Bronchial epithelial cell (primary cell): Measurements from ENCODE around the gene RALY. TPM values are rescaled to one million over a fixed set of nuclear protein-coding genes. Genes with fewer than 3 reads are reported as not detected.

Experiments
- DNase-seq: peaks from one replicate; pipeline ENCODE4 v3.0.0-alpha.2; 2010; ENCODE audit warnings: low read depth
- FAIRE-seq: peaks from 2 replicates; lab custom pipeline; 2011; peaks lifted over from hg19 to GRCh38; lab: Jason Lieb, UNC
- H3K27me3 ChIP-seq: 2 replicates; pipeline ENCODE4 v1.5.1; 2011; ENCODE audit warnings: low read length; ENCODE audit not compliant: control insufficient read depth, insufficient read depth
- H3K36me3 ChIP-seq: 2 replicates; pipeline ENCODE4 v1.5.1; 2011; ENCODE audit warnings: low read length; ENCODE audit not compliant: control insufficient read depth, insufficient read depth
- H3K4me3 ChIP-seq: 2 replicates; pipeline ENCODE4 v1.5.1; 2011; ENCODE audit warnings: mild to moderate bottlenecking, low read depth, low read length, control low read depth
- CTCF ChIP-seq: IDR thresholded peaks from 2 replicates; pipeline ENCODE4 v1.5.1; 2011; ENCODE audit warnings: mild to moderate bottlenecking, moderate library complexity, low read length, control low read depth, inconsistent platforms; ENCODE audit not compliant: insufficient read depth, severe bottlenecking
- total RNA-seq: library from RNA; depleted of rRNA; stranded (reverse); fragments of >200 nt; gene quantifications from 2 replicates; pipeline ENCODE4 v1.2.1, GENCODE V29; 2014

Gene RALY
- total RNA-seq, 1 donor from 2014 or later, result 75.0 TPM

DNA sequence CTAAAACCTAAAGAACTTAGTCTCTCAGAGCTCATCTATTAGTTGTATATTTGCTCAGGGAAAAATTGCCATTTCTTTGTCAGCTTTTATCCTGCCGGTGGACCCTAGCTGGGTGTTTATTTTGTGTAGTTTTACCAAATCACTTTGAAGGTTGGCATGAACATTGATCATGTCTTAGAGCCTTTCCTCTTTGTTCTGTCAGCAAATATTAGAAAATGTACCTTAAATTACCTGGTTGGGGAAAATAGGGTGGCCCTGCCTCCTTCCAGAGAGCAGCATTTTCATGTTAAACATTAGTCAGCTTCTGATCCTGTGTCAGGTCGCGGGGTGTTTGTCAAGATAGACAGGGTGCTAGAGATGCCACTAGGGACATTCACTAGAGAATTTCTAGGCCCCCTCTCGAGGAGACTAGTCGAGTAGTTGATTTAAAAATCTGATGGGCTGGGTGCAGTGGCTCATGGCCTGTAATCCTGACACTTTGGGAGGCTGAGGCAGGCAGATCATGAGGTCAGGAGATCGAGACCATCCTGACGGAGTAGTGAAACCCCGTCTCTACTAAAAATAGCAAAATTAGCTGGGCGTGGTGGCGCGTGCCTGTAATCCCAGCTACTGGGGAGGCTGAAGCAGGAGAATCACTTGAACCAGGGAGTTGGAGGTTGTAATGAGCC lies 11.2 kb downstream of the RALY start:
- DNase-seq (no peak), FAIRE-seq (no peak)
- Histone ChIP-seq H3K27me3 (no peaks in the 10 kb centered on the region), H3K4me3 (no peak overlapping the region), H3K36me3 (no peaks in the 10 kb centered on the region)
- TF ChIP-seq CTCF, result no peak

DNA sequence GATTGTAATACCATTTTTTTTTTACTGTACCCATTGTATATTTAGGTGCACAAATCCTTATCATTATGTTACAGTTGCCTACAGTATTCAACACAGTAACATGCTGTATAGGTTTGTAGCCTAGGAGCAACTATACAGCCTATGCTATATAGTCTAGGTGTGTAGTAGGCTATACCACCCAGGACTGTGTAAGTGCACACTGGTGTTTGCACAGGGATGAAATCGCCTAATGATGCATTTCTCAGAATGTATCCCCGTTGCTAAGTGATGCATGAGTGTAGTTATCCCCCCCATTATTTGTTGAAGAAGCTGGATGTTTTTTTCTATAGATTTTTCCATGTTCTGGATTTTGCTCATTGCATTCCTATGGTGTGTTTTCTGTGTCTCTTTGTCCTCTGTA lies 12.9 kb downstream of the RALY start:
- DNase-seq (no peak), FAIRE-seq (no peak)
- TF ChIP-seq CTCF, result no peak
- Histone ChIP-seq H3K36me3 (no peaks in the 10 kb centered on the region), H3K27me3 (no peaks in the 10 kb centered on the region), H3K4me3 (no peak overlapping the region)

DNA sequence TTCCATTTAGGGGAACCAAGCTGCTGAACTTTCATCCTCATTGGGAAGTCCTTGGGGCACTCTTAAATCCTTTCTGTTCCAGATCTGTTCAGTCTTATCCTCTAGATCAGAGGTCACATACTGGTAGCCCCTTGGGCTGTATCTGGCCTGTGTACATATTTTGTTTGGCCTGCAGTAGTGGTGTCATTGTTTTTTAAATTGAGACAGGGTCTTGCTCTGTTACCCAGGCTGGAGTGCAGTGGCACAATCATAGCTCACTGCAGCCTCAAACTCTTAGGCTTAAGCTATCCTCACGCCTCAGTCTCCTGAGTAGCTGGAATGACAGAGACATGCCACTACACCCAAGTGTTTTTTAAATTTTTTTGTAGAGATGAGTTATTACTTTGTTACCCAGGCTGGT lies 14.8 kb downstream of the RALY start:
- no peak for TF ChIP-seq CTCF
- no peaks in the 10 kb centered on the region for H3K27me3 ChIP-seq
- peaks cover 2% of the 10 kb centered on the region for H3K36me3 ChIP-seq
- DNase-seq (no peak), FAIRE-seq (no peak)
- no peak overlapping the region for H3K4me3 ChIP-seq

- DNase-seq, result no peak
- peaks cover 2% of the 10 kb centered on the region for H3K36me3 ChIP-seq
- H3K4me3 ChIP-seq, result no peak overlapping the region
- FAIRE-seq, result no peak
- H3K27me3 ChIP-seq, result no peaks in the 10 kb centered on the region
- TF ChIP-seq CTCF, result no peak
Observed at GRCh38 chr20:34010405-34010931, 16.8 kb downstream of the RALY start.

GRCh38 chr20:34011275-34011674 lies 17.6 kb downstream of the RALY start:
- Histone ChIP-seq H3K36me3 (peaks cover 2% of the 10 kb centered on the region), H3K27me3 (no peaks in the 10 kb centered on the region), H3K4me3 (no peak overlapping the region)
- DNase-seq (no peak), FAIRE-seq (no peak)
- TF ChIP-seq CTCF, result no peak

DNA sequence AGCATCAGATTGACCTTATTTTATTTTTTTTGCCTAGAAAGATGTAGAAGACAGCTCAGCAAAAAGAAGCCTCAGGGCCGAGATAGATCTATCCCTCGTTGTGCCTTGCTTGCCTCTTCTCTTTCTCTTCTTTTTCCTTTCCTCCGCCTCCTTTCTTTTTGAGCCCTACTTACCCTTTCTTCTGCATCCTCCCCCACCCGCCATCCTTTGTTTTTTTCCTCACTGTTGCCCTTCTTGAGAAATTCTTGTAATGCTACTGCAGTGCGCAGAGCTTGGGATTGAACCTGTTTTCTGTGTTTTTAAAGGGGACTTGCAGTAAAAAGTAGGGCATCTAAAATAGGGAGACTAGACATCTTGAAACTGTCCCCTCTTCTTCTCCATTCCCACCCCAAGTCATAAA lies 18.6 kb downstream of the RALY start:
- TF ChIP-seq CTCF, result no peak
- Histone ChIP-seq H3K27me3 (no peaks in the 10 kb centered on the region), H3K4me3 (no peak overlapping the region), H3K36me3 (peaks cover 2% of the 10 kb centered on the region)
- FAIRE-seq, result no peak
- DNase-seq, result no peak
